ENCODE measurements around the gene OTOF. TPM values are rescaled to one million over a fixed set of nuclear protein-coding genes. Genes with fewer than 3 reads are reported as not detected.
A peak's percentile ranks its signal among the peaks of the same experiment; 100 is the strongest.

OTOF gene
- total and polyA plus RNA-seq, 2 of the 13 experiments (the other 11 are each of a cell fraction or from before 2014, with no cell fraction given): 0.04 TPM; not detected in 1

DNA sequence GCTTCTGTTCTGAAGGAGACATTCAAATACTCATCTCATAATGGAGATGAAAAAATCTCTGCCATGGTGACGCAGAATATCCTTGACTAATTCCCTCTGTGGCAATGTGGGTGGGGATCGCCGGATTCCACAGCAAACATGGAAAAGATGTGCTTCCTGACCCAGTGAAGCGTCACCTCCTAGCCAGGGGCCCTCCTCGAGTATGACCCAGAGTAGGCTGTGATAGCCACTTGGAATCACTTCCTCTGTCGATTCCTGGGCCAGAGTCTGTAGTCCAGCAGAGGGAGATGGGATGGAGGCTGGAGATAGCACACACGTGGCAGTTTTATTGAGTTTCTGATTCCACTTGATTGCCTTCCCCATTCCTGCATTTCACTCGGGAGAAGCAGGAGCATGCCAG lies 39.4 kb downstream of the OTOF start:
- no TSS peak for BruUV-seq (replicated peaks)
- Histone ChIP-seq H3K4me1 (ENCODE audit: insufficient read depth, low read length) (peaks cover 13% of the 10 kb centered on the region), H3K79me2 (ENCODE audit: insufficient read depth, low read length) (no peaks in the 10 kb centered on the region), H3K27me3 (ENCODE audit: control insufficient read depth in 1 of 2, insufficient read depth in 2 of 2, low read length in 2 of 2) (peaks cover 0 to 2% of the 10 kb centered on the region in 2 experiments; a peak in 2 of 5 replicates), H3K36me3 (replicated peaks in 1 of 2; ENCODE audit: control insufficient read depth in 1 of 2, insufficient read depth in 2 of 2, low read length in 2 of 2) (no peaks in the 10 kb centered on the region), H3K27ac (ENCODE audit: extremely low read length, insufficient read depth, low read length) (no peak overlapping the region), H2AFZ (ENCODE audit: low read length) (no peak overlapping the region), H3K4me3 (replicated peaks in 1 of 3; ENCODE audit: insufficient read depth in 1 of 3, low read depth in 2 of 3, low read length in 3 of 3) (no peak overlapping the region), H3K9ac (ENCODE audit: insufficient read depth, low read depth, low read length) (no peak overlapping the region), H3K9me3 (ENCODE audit: low read length) (no peaks in the 10 kb centered on the region), H3K4me2 (ENCODE audit: low read depth, low read length) (peak overlapping the region; percentile 10), H4K20me1 (ENCODE audit: insufficient read depth, low read length) (no peaks in the 10 kb centered on the region)
- 15% methylated on average over 8 of the region's 8 CpGs for WGBS (ENCODE audit: low lambda C conversion rate)
- POLR2A ChIA-PET: no interaction called here
- TF ChIP-seq ZKSCAN5 (CRISPR knock-in tag; IDR thresholded peaks at IDR 0.05): 0 out of 2 replicates have a peak, but pooled peaks have one; percentile 64
- TF ChIP-seq, protein P1, sequence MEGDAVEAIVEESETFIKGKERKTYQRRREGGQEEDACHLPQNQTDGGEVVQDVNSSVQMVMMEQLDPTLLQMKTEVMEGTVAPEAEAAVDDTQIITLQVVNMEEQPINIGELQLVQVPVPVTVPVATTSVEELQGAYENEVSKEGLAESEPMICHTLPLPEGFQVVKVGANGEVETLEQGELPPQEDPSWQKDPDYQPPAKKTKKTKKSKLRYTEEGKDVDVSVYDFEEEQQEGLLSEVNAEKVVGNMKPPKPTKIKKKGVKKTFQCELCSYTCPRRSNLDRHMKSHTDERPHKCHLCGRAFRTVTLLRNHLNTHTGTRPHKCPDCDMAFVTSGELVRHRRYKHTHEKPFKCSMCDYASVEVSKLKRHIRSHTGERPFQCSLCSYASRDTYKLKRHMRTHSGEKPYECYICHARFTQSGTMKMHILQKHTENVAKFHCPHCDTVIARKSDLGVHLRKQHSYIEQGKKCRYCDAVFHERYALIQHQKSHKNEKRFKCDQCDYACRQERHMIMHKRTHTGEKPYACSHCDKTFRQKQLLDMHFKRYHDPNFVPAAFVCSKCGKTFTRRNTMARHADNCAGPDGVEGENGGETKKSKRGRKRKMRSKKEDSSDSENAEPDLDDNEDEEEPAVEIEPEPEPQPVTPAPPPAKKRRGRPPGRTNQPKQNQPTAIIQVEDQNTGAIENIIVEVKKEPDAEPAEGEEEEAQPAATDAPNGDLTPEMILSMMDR (CRISPR knock-in tag; IDR thresholded peaks at IDR 0.05): 0 out of 2 replicates have a peak, but pooled peaks have one; percentile 5
- no peak for TF ChIP-seq ZNF530 (CRISPR knock-in tag; IDR thresholded peaks at IDR 0.05; ENCODE audit: low read depth)
- ATAC-seq: peak; percentile 75
- CTCF ChIA-PET (ENCODE audit: low intra/inter-chr PET ratio, low total read pairs): no interaction called here
- no peak for FAIRE-seq
- intact Hi-C loops (cut with micrococcal nuclease; ENCODE audit: unreplicated experiment): no loop called here
- no peak for DNase-seq (ENCODE audit: low spot score)
- in situ Hi-C loops (cut with HindIII; ENCODE audit: extremely low pct_ligation_motif_present, low pct_unique_long_range_greater_than_20kb): no loop called here

DNA sequence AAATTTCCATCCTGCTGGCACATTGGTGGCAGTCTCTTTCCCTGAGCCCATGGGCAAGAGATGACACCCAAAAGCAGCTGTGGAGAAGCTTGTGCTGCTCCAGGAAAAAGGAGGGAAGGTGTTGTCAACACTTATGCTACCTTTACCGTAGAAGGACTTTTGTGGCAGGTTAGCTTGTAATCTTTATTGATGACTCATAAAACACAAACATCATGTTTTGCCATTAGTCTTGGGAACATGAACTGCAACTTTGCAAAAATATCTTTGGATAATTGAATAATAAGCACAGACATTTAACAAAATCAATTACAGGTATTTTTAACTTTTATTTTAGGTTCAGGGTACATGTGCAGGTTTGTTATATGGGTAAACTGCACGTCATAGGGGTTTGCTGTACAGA lies 42.8 kb downstream of the OTOF start:
- Histone ChIP-seq H3K9ac (ENCODE audit: insufficient read depth, low read depth, low read length) (no peak overlapping the region), H3K27me3 (ENCODE audit: control insufficient read depth in 1 of 2, insufficient read depth in 2 of 2, low read length in 2 of 2) (peaks cover 2 to 3% of the 10 kb centered on the region in 2 experiments; a peak in 3 of 5 replicates), H4K20me1 (ENCODE audit: insufficient read depth, low read length) (no peaks in the 10 kb centered on the region), H2AFZ (ENCODE audit: low read length) (no peak overlapping the region), H3K9me3 (ENCODE audit: low read length) (no peaks in the 10 kb centered on the region), H3K79me2 (ENCODE audit: insufficient read depth, low read length) (no peaks in the 10 kb centered on the region), H3K4me1 (ENCODE audit: insufficient read depth, low read length) (peaks cover 13% of the 10 kb centered on the region), H3K4me2 (ENCODE audit: low read depth, low read length) (no peak overlapping the region), H3K36me3 (replicated peaks in 1 of 2; ENCODE audit: control insufficient read depth in 1 of 2, insufficient read depth in 2 of 2, low read length in 2 of 2) (no peaks in the 10 kb centered on the region), H3K4me3 (replicated peaks in 1 of 3; ENCODE audit: insufficient read depth in 1 of 3, low read depth in 2 of 3, low read length in 3 of 3) (no peak overlapping the region), H3K27ac (ENCODE audit: extremely low read length, insufficient read depth, low read length) (no peak overlapping the region)
- no TSS peak for BruUV-seq (replicated peaks)
- 11% methylated on average over 2 of the region's 2 CpGs for WGBS (ENCODE audit: low lambda C conversion rate)
- in situ Hi-C loops (cut with HindIII; ENCODE audit: extremely low pct_ligation_motif_present, low pct_unique_long_range_greater_than_20kb) (no loop called here), intact Hi-C loops (cut with micrococcal nuclease; ENCODE audit: unreplicated experiment) (no loop called here)
- FAIRE-seq (no peak), ATAC-seq (no peak), DNase-seq (ENCODE audit: low spot score) (no peak)
- ChIA-PET CTCF (ENCODE audit: low intra/inter-chr PET ratio, low total read pairs) (no interaction called here), POLR2A (no interaction called here)
- TF ChIP-seq, protein P2, sequence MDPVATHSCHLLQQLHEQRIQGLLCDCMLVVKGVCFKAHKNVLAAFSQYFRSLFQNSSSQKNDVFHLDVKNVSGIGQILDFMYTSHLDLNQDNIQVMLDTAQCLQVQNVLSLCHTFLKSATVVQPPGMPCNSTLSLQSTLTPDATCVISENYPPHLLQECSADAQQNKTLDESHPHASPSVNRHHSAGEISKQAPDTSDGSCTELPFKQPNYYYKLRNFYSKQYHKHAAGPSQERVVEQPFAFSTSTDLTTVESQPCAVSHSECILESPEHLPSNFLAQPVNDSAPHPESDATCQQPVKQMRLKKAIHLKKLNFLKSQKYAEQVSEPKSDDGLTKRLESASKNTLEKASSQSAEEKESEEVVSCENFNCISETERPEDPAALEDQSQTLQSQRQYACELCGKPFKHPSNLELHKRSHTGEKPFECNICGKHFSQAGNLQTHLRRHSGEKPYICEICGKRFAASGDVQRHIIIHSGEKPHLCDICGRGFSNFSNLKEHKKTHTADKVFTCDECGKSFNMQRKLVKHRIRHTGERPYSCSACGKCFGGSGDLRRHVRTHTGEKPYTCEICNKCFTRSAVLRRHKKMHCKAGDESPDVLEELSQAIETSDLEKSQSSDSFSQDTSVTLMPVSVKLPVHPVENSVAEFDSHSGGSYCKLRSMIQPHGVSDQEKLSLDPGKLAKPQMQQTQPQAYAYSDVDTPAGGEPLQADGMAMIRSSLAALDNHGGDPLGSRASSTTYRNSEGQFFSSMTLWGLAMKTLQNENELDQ (CRISPR knock-in tag; IDR thresholded peaks at IDR 0.05; ENCODE audit: borderline replicate concordance): no peak
- TF ChIP-seq MAFF (IDR thresholded peaks at IDR 0.05; ENCODE audit: low read depth, low read length) (peak; percentile 57; the same call in 1 of the 2 replicates), MAFK (conservative IDR thresholded peaks at IDR 0.05 in 1 of 2, IDR thresholded peaks at IDR 0.05 in 1 of 2; ENCODE audit: low read length in 2 of 2) (peak; percentile 27 to 52; a peak in 1 of 4 replicates)

Data from HepG2 (cell line).